Stimulated activated CD4-positive, alpha-beta T cell treated with anti-CD3 and anti-CD28 coated beads, Interleukin-12 subunit alpha, Interleukin-12 subunit beta, amount 100 ng/mL, for 24 hours (primary cell): ENCODE results near the gene DHCR7.
A peak's percentile ranks its signal among the peaks of the same experiment; 100 is the strongest.

Experiments
- DNase-seq, 2 experiments: peaks; one replicate each; pipeline ENCODE4 v3.0.0-alpha.2; 2020; ENCODE audit warnings: low read depth in 2 of 2

The DHCR7 gene

GRCh38 chr11:71456831-71457230 lies 8.6 kb upstream of the DHCR7 start:
- DNase-seq, result no peak

GRCh38 chr11:71456294-71456693 lies 8.1 kb upstream of the DHCR7 start:
- no peak for DNase-seq

- no peak for DNase-seq
These were observed 6.4 kb upstream of the DHCR7 start for GRCh38 chr11:71454470-71455113.

GRCh38 chr11:71453918-71454304 lies 5.7 kb upstream of the DHCR7 start:
- DNase-seq, result no peak

GRCh38 chr11:71453037-71453917 lies 5.1 kb upstream of the DHCR7 start, which contains the start of gene NADSYN1:
TSS of gene NADSYN1 (plus strand) at chr11:71453203. CDS start at chr11:71453297, 94 bp downstream.
- DNase-seq, result peak; percentile 90 to 94

GRCh38 chr11:71452199-71453036 lies 4.2 kb upstream of the DHCR7 start:
- DNase-seq, result peak in 1 of 2 experiments; percentile 34

GRCh38 chr11:71451596-71452198 lies 3.5 kb upstream of the DHCR7 start:
- DNase-seq, result no peak

GRCh38 chr11:71450939-71451338 lies 2.7 kb upstream of the DHCR7 start:
- DNase-seq, result no peak

- no peak for DNase-seq
These were observed 2.3 kb upstream of the DHCR7 start for GRCh38 chr11:71450507-71450906.

- no peak for DNase-seq
These were observed 1.4 kb upstream of the DHCR7 start for GRCh38 chr11:71449596-71449995.

GRCh38 chr11:71447791-71448256 lies 369 bp downstream of the DHCR7 start:
- no peak for DNase-seq

- DNase-seq, result no peak
These were observed 1.1 kb downstream of the DHCR7 start for GRCh38 chr11:71446942-71447688.

GRCh38 chr11:71446150-71446549 lies 2.0 kb downstream of the DHCR7 start:
- no peak for DNase-seq

GRCh38 chr11:71444811-71445210 lies 3.4 kb downstream of the DHCR7 start:
- no peak for DNase-seq

- no peak for DNase-seq
These were observed 4.3 kb downstream of the DHCR7 start for GRCh38 chr11:71443736-71444445.

GRCh38 chr11:71442880-71443279 lies 5.3 kb downstream of the DHCR7 start:
- no peak for DNase-seq

- no peak for DNase-seq
These were observed 6.1 kb downstream of the DHCR7 start for GRCh38 chr11:71442123-71442522.

GRCh38 chr11:71441251-71441650 lies 6.9 kb downstream of the DHCR7 start:
- no peak for DNase-seq

GRCh38 chr11:71440021-71440755 lies 8.0 kb downstream of the DHCR7 start:
- DNase-seq, result no peak

GRCh38 chr11:71438650-71439049 lies 9.5 kb downstream of the DHCR7 start:
- no peak for DNase-seq
